HG02970 (cell line): Measurements from ENCODE around the gene PDE8B.
"Not testable (repeated sequence)": the region's sequence is repeated elsewhere in the genome, so short reads cannot be mapped to it uniquely, and the experiment has no call there.

ENCODE experiments used
- ATAC-seq: cut with Tn5 transposase; IDR thresholded peaks from one replicate; pipeline ENCODE4 v1.9.1; 2021; ENCODE audit warnings: mild to moderate bottlenecking, moderate library complexity, moderate number of reproducible peaks; ENCODE audit not compliant: unreplicated experiment, low FRiP score

Gene PDE8B

DNA sequence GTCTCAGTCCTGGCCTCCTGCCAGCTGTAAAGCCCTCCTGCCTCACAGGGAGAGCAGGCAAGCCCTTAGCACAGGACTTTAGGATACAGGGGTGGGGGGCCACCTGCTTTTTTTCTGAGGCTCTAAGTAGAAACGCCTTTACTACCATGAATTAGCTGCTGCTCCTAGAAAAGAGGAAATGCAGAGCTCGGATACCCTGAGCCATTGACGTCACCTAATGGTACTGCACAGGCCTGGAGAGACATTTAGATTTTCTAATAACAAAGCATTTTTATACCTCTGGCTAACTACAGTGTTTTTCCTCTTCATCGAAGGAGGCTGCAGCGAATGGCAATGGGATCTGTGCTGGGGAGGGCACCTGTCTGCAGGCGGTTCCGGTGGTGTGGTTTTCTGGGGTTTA, 144.6 kb downstream of the PDE8B start:
- no peak for ATAC-seq

- no peak for ATAC-seq
These were observed 145.3 kb downstream of the PDE8B start for GRCh38 chr5:77355751-77356150.

GRCh38 chr5:77356740-77357139, 146.3 kb downstream of the PDE8B start:
- peak; percentile 88 for ATAC-seq

GRCh38 chr5:77358255-77359205, 148.1 kb downstream of the PDE8B start:
- ATAC-seq: no peak

DNA sequence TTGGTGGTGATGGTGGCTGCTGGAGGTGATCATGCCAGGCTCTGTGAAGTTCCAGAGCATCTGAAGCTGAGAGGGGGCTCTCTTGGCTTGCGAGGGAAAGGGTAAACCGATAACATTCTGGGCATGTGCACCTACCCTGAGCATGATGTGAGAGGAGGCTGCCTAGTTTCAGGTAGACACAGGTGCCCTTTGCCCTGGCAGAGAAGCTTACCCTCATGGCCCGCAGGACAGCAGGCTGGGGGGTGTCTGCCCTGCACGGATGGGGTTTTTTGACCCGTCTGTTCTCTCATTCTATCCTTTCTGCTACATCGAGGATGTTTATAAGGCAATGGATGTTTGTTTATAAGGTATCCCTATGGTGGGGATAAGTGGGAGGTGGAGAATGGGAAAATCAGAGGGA, 148.8 kb downstream of the PDE8B start:
- ATAC-seq: no peak

- ATAC-seq: no peak
These were observed 149.9 kb downstream of the PDE8B start for GRCh38 chr5:77360381-77360780.

- no peak for ATAC-seq
These were observed 150.5 kb downstream of the PDE8B start for GRCh38 chr5:77360973-77361372.

DNA sequence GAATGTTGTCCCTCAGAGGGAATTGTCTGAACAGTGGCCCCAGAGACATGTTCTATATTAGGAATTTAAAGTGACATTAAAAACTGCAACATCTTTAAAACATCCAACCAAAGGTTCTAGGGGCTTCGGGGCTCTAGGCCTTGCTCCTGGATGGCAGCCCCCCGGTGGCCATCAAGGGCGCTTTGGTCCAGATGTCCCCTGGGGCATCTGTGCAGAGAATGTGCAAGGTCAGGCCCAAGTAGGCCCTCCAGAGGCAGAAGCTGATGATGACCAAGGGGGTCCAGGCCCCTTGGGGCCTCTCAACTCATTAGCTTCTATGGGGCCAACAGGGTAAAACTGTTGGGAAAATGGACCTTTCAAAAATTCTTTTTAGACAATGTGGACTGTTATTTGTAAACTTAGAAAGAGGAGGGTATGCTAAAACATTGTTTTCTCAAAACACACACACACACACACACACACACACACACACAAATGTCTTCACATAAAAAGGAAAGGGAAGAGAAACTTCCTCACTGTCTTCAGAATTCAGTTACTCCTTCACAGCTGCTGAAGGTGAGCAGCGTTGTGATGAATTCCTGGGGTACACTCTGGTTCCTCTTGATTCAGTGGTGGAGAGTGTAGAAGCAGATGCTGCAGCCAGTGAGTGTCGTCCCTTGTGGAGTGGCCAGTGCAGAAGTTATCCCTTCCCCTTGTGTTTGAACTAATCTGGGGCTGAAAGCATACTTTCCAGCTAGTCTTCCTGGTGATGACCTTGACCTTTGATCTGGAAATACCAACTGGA, 156.4 kb downstream of the PDE8B start:
- no peak for ATAC-seq

- no peak for ATAC-seq
These were observed 157.3 kb downstream of the PDE8B start for GRCh38 chr5:77367741-77368140.

GRCh38 chr5:77368367-77368766, 157.9 kb downstream of the PDE8B start:
- ATAC-seq: no peak

- no peak for ATAC-seq
These were observed 159.1 kb downstream of the PDE8B start for GRCh38 chr5:77369566-77369965.

GRCh38 chr5:77374686-77375085, 164.2 kb downstream of the PDE8B start:
- ATAC-seq: no peak

DNA sequence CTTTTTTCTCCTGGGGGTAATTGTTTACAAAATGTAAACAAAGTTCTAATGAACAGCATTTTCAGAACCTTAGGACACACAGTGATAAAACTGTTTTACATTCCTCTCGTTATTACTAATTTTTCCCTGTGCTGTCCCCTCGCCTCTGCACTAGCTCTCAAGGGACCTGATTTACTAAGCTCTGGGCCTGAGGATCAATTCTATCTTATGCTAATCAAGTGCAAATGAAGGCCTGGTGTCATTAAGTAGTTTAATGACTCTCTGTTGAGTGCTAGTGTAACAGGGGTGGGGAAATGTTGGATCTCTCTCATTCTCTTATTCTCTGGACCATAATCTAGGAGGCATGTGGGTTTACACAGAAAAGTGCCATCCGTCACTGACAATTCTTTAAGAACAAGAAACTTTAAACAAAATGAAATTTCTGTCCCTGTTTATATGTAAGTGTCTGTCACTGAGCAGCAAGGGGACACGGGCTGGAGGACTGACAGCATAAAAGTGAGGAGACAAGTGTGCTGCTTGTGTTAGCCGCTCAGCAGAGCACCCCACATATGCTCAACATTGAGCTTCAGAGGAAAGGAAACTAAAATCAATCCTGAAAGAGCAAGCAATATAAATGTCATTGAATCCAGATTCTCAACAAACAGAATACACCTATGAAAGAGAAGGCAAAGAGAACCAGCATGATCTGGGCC, 166.3 kb downstream of the PDE8B start:
- ATAC-seq: no peak

- ATAC-seq: no peak
These were observed 169.1 kb downstream of the PDE8B start for GRCh38 chr5:77379558-77380061.

DNA sequence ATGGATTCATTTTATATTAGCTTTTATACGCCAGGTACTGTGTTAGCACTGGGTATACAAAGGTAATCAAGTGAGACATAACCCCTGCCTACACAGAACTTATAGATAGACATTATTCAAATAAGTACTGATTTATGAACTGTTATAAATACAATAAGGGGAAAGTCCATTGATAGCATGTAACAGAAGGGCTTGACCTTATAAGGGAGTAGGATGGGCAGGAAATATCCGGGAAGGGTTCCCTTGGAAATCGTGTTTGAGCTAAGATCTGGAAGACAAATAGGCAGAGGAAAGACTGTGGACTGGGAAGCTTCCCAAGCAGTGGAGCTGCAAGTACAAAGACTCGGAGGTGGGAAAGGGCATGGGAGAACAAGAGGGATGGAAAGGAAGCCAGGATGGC, 170.2 kb downstream of the PDE8B start:
- ATAC-seq: no peak

DNA sequence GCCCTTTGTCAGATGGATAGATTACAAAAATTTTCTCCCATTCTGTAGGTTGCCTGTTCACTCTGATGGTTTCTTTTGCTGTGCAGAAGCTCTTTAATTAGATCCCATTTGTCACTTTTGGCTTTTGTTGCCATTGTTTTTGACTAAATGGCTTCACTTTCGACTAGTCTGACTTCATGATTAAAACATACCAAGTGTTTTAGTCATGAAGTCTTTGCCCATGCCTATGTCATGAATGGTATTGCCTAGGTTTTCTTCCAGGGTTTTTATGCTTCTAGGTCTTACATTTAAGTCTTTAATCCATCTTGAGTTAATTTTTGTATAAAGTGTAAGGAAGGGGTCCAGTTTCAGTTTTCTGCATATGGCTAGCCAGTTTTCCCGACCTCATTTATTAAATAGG, 172.9 kb downstream of the PDE8B start:
- not testable (repeated sequence) for ATAC-seq

GRCh38 chr5:77386340-77386739, 175.9 kb downstream of the PDE8B start:
- not testable (repeated sequence) for ATAC-seq

- no peak for ATAC-seq
These were observed 179.3 kb downstream of the PDE8B start for GRCh38 chr5:77389746-77390145.

- ATAC-seq: no peak
These were observed 179.7 kb downstream of the PDE8B start for GRCh38 chr5:77390221-77390620.

GRCh38 chr5:77390795-77391194, 180.3 kb downstream of the PDE8B start:
- ATAC-seq: no peak
